MCF 10A (cell line): ENCODE results near the gene MOB3A. TPM values are rescaled to one million over a fixed set of nuclear protein-coding genes. Genes with fewer than 3 reads are reported as not detected.

Source experiments
- BruUV-seq: library from RNA; stranded (reverse); fragments of 400-500 nt; replicated peaks from 2 replicates; lab custom pipeline; 2021; lab: Mats Ljungman, UMichigan
- CTCF ChIA-PET: fragments of 300-600 bp; sonication (Branson Sonifier 250); formaldehyde crosslinking; extraction: SDS; loops from one replicate; lab custom pipeline; 2021; ENCODE audit warnings: antibody characterized with exemption, inconsistent platforms; lab: Yijun Ruan, JAX
- POLR2A ChIA-PET: fragments of 300-600, 350-650 bp; sonication (Branson Sonifier 250); formaldehyde crosslinking; extraction: SDS; loops from one replicate; lab custom pipeline; 2020; ENCODE audit warnings: antibody characterized with exemption, inconsistent platforms; lab: Yijun Ruan, JAX
- DNase-seq: peaks from one replicate; pipeline ENCODE4 v3.0.0-alpha.2; 2018; ENCODE audit not compliant: unreplicated experiment
- H3K27ac Mint-ChIP-seq: one replicate; pipeline ENCODE4 v1.8.0; 2022; ENCODE audit warnings: mild to moderate bottlenecking, low read depth, mixed read lengths; ENCODE audit not compliant: unreplicated experiment
- H3K27me3 Mint-ChIP-seq: one replicate; pipeline ENCODE4 v1.8.0; 2022; ENCODE audit warnings: mixed read lengths; ENCODE audit not compliant: insufficient read depth, unreplicated experiment
- H3K36me3 Mint-ChIP-seq: one replicate; pipeline ENCODE4 v1.8.0; 2022; ENCODE audit warnings: mild to moderate bottlenecking, moderate library complexity, mixed read lengths; ENCODE audit not compliant: insufficient read depth, unreplicated experiment
- H3K4me1 Mint-ChIP-seq: one replicate; pipeline ENCODE4 v1.8.0; 2022; ENCODE audit warnings: mixed read lengths; ENCODE audit not compliant: insufficient read depth, unreplicated experiment
- H3K4me3 Mint-ChIP-seq: one replicate; pipeline ENCODE4 v1.8.0; 2022; ENCODE audit warnings: mild to moderate bottlenecking, moderate library complexity, mixed read lengths; ENCODE audit not compliant: unreplicated experiment
- H3K9me3 Mint-ChIP-seq: one replicate; pipeline ENCODE4 v1.8.0; 2022; ENCODE audit warnings: mixed read lengths; ENCODE audit not compliant: unreplicated experiment
- intact Hi-C: fragments of 100-400 bp; cut with micrococcal nuclease; formaldehyde crosslinking; loops from 2 replicates; pipeline ENCODE4 v1.14.1; 2022
- total RNA-seq: library from RNA; stranded (reverse); gene quantifications from 2 replicates; pipeline ENCODE4 v1.2.3, GENCODE V29; 2022
- TF ChIP-seq, protein P1 (sequence below): fragments of 200-600 bp; IDR thresholded peaks from one replicate; pipeline ENCODE4 v1.8.0; 2022; ENCODE audit warnings: antibody characterized with exemption, mild to moderate bottlenecking; ENCODE audit not compliant: unreplicated experiment

MOB3A gene
- total RNA-seq, 1 experiment from 2014 or later, result 40.9 TPM

DNA sequence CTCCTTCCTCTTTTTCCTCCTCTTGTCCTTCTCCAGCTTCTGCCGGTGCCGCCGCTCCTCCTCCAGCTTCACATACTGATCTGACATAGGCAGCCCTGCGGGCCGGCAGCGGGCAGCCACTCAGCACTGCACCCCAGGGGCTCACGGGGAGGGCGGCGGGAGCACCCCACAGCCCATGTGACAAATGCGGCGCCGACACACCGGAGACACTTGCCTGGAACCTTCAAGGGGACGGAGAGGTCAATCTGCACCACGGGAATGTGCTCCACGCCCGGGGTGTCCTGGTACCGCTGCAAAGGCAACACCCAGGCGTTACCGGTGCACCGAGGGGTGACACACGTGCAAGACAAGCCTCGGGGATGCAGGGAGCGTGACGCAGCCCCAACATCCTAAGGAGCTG lies 19.2 kb upstream of the MOB3A start:
- ChIA-PET POLR2A (interaction anchor here (0.7 kb wide), 1 partner anchor 179 kb away, joined by 3 read pairs; no protein-coding TSS in a partner anchor), CTCF (interaction anchor here (0.6 to 0.7 kb wide), 3 partner anchors 89 to 280 kb away, joined by 3 read pairs; no protein-coding TSS in a partner anchor)
- Mint-ChIP-seq H3K27me3 (no peaks in the 10 kb centered on the region), H3K36me3 (peaks cover 86% of the 10 kb centered on the region), H3K9me3 (no peaks in the 10 kb centered on the region), H3K4me1 (peaks cover 7% of the 10 kb centered on the region), H3K27ac (peak overlapping the region; percentile 28), H3K4me3 (no peak overlapping the region)
- intact Hi-C loops, result no loop called here
- DNase-seq, result no peak
- BruUV-seq, result no TSS peak
- TF ChIP-seq, protein P1, sequence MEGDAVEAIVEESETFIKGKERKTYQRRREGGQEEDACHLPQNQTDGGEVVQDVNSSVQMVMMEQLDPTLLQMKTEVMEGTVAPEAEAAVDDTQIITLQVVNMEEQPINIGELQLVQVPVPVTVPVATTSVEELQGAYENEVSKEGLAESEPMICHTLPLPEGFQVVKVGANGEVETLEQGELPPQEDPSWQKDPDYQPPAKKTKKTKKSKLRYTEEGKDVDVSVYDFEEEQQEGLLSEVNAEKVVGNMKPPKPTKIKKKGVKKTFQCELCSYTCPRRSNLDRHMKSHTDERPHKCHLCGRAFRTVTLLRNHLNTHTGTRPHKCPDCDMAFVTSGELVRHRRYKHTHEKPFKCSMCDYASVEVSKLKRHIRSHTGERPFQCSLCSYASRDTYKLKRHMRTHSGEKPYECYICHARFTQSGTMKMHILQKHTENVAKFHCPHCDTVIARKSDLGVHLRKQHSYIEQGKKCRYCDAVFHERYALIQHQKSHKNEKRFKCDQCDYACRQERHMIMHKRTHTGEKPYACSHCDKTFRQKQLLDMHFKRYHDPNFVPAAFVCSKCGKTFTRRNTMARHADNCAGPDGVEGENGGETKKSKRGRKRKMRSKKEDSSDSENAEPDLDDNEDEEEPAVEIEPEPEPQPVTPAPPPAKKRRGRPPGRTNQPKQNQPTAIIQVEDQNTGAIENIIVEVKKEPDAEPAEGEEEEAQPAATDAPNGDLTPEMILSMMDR, result no peak

DNA sequence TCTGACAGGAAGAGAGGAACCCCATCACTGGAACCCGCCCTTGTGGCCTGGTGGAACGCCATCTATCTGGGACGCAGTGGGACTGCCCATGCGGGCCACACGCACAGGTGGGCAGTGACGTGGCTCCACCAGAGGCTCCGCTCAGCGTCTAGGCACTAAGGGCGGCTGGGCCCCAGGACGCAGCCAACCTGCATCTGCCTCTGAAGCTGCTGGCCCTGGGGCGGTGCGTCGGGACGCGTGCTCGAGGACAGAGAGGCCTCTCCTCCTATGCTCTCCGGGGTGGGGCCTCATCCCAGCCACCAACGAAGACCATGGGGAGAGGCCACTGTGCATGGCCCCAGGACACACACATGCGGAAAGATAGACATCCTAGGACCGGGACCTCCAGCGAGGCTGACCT lies 18.7 kb upstream of the MOB3A start:
- BruUV-seq, result no TSS peak
- CTCF ChIA-PET, result interaction anchor here (0.6 kb wide), 1 partner anchor 210 kb away, joined by 3 read pairs; no protein-coding TSS in a partner anchor
- no peaks in the 10 kb centered on the region for H3K27me3 Mint-ChIP-seq
- TF ChIP-seq, protein P1, result no peak
- intact Hi-C loops, result no loop called here
- H3K9me3 Mint-ChIP-seq, result no peaks in the 10 kb centered on the region
- no peak overlapping the region for H3K4me3 Mint-ChIP-seq
- POLR2A ChIA-PET, result interaction anchor here (0.7 kb wide), 1 partner anchor 178 kb away, joined by 3 read pairs; no protein-coding TSS in a partner anchor
- peak overlapping the region; percentile 28 for H3K27ac Mint-ChIP-seq
- peaks cover 7% of the 10 kb centered on the region for H3K4me1 Mint-ChIP-seq
- DNase-seq, result no peak
- peaks cover 85% of the 10 kb centered on the region for H3K36me3 Mint-ChIP-seq

GRCh38 chr19:2114218-2114617 lies 18.1 kb upstream of the MOB3A start:
- Mint-ChIP-seq H3K9me3 (no peaks in the 10 kb centered on the region), H3K27me3 (no peaks in the 10 kb centered on the region), H3K4me3 (no peak overlapping the region), H3K36me3 (peaks cover 82% of the 10 kb centered on the region), H3K27ac (no peak overlapping the region), H3K4me1 (peaks cover 7% of the 10 kb centered on the region)
- DNase-seq, result no peak
- BruUV-seq, result no TSS peak
- ChIA-PET POLR2A (interaction anchor here (1.5 kb wide), 1 partner anchor 38 kb away, joined by 6 read pairs; the partner anchor contains the start of gene AP3D1), CTCF (interaction anchor here (0.7 kb wide), 1 partner anchor 216 kb away, joined by 3 read pairs; no protein-coding TSS in a partner anchor)
- TF ChIP-seq, protein P1, result no peak
- intact Hi-C loops, result no loop called here

DNA sequence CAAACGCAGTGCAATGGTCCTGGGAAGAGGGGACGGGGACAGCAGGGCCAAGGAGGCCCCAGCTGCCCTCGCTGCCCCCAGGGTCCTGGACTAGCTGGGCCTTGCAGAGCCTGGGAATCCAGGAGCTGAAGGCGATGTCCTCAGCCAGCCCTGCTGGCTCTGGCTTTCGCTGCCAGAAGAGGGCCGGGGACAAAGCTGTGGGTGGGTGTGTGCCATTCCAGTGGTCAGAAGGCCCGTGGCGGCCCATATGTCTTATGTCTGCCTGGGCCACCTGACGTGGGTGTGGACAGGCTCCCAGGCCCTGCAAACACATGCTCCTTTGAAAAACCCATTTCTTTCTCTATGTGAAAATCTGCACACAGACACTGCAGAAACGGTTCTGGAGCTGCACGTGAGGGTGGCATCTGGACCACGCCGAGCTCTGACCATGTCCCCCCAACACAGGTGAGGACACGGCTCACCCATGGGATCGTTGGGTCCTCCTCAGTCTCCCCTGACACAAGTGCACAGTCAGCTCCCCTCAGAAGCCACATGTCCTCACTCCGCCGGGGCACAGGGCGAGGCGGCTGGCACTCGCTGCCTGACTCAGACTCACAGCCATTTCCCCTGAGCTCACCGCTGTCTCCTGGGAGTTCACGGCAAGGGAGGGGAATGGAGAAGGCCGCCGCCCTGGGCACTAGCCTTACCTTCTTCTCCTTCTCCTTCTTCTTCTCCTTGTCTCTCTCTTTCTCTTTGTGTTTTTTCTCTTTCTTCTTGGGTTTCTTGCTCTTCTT lies 17.5 kb upstream of the MOB3A start:
- peaks cover 82% of the 10 kb centered on the region for H3K36me3 Mint-ChIP-seq
- DNase-seq, result peak; percentile 78
- ChIA-PET POLR2A (interaction anchor here (0.6 to 1.5 kb wide), 2 partner anchors 38 to 73 kb away, joined by 3 to 6 read pairs; partner anchors contain the start of gene AP3D1), CTCF (interaction anchor here (0.7 to 1.5 kb wide), 3 partner anchors 8 to 216 kb away, joined by 3 to 4 read pairs (median 3); no protein-coding TSS in a partner anchor)
- peaks cover 7% of the 10 kb centered on the region for H3K4me1 Mint-ChIP-seq
- no peaks in the 10 kb centered on the region for H3K27me3 Mint-ChIP-seq
- TF ChIP-seq, protein P1, result no peak
- no peaks in the 10 kb centered on the region for H3K9me3 Mint-ChIP-seq
- intact Hi-C loops, result no loop called here
- no peak overlapping the region for H3K27ac Mint-ChIP-seq
- no TSS peak for BruUV-seq
- H3K4me3 Mint-ChIP-seq, result no peak overlapping the region
